CD14-positive monocyte (primary cell): ENCODE data around the gene MLEC. TPM values are rescaled to one million over a fixed set of nuclear protein-coding genes. Genes with fewer than 3 reads are reported as not detected.

ENCODE experiments used
- DNase-seq, 3 donors: peaks; one replicate each; pipeline ENCODE4 v3.0.0-alpha.2; 2011 to 2022
- H2AFZ ChIP-seq: 2 replicates; pipeline ENCODE4 v1.6.0; 2012; ENCODE audit warnings: mild to moderate bottlenecking, low read depth, low read length, inconsistent platforms; ENCODE audit not compliant: insufficient read depth, poor library complexity, severe bottlenecking
- H3K27ac ChIP-seq, 2 donors: 1 replicate in 1 of 2; 2 replicates in 1 of 2; pipeline ENCODE4 v1.5.1; 2012 to 2013; ENCODE audit warnings: low read length in 2 of 2, control low read depth in 1 of 2, inconsistent platforms in 1 of 2, low read depth in 1 of 2, mild to moderate bottlenecking in 1 of 2
- H3K27me3 ChIP-seq, 2 donors: one replicate each; pipeline versions ENCODE4 v1.6.0 to v1.6.1; 2011 to 2013; ENCODE audit warnings: low read length in 2 of 2; ENCODE audit not compliant: control insufficient read depth in 2 of 2, insufficient read depth in 2 of 2
- H3K36me3 ChIP-seq, 2 donors: replicated peaks in 1 of 2; 1 replicate in 1 of 2; 2 replicates in 1 of 2; pipeline versions ENCODE4 v1.5.1 to v1.6.1; 2012 to 2013; ENCODE audit warnings: low read length in 2 of 2, control low read depth in 1 of 2, inconsistent platforms in 1 of 2, mild to moderate bottlenecking in 1 of 2; ENCODE audit not compliant: insufficient read depth in 2 of 2, control insufficient read depth in 1 of 2
- H3K4me1 ChIP-seq, 2 donors: 1 replicate in 1 of 2; 2 replicates in 1 of 2; pipeline versions ENCODE4 v1.5.1 to v1.6.1; 2012 to 2013; ENCODE audit warnings: low read length in 2 of 2, control low read depth in 1 of 2, inconsistent platforms in 1 of 2, mild to moderate bottlenecking in 1 of 2, moderate library complexity in 1 of 2; ENCODE audit not compliant: insufficient read depth in 2 of 2, control insufficient read depth in 1 of 2
- H3K4me2 ChIP-seq: replicated peaks from 2 replicates; pipeline ENCODE3; 2012; ENCODE audit warnings: low read length, moderate library complexity, mild to moderate bottlenecking; ENCODE audit not compliant: poor library complexity, severe bottlenecking; ENCODE audit errors: extremely low read depth
- H3K4me3 ChIP-seq, 3 experiments: fragments of 200-600 bp in 1 of 3; sonication (generic) in 1 of 3; replicated peaks in 1 of 3; 1 replicate in 2 of 3; 2 replicates in 1 of 3; pipeline ENCODE4 v1.5.1; 2011 to 2013; ENCODE audit warnings: low read length in 3 of 3, mild to moderate bottlenecking in 3 of 3, control low read depth in 2 of 3, low read depth in 2 of 3, inconsistent platforms in 1 of 3, moderate library complexity in 1 of 3
- H3K79me2 ChIP-seq: 2 replicates; pipeline ENCODE4 v1.6.0; 2012; ENCODE audit warnings: mild to moderate bottlenecking, control low read depth, inconsistent platforms, low read length, moderate library complexity; ENCODE audit not compliant: insufficient read depth
- H3K9ac ChIP-seq: 2 replicates; pipeline ENCODE4 v1.6.0; 2017; ENCODE audit warnings: low read length, mild to moderate bottlenecking; ENCODE audit not compliant: insufficient read depth, poor library complexity, severe bottlenecking
- H3K9me3 ChIP-seq, 2 donors: replicated peaks in 1 of 2; 1 replicate in 1 of 2; 2 replicates in 1 of 2; pipeline versions ENCODE4 v1.5.1 to v1.6.1; 2012 to 2013; ENCODE audit warnings: low read length in 2 of 2, control low read depth in 1 of 2; ENCODE audit not compliant: control insufficient read depth in 1 of 2, insufficient read depth in 1 of 2
- H4K20me1 ChIP-seq: 2 replicates; pipeline ENCODE4 v1.6.0; 2012; ENCODE audit warnings: mild to moderate bottlenecking, low read length, control low read depth, moderate library complexity; ENCODE audit not compliant: insufficient read depth
- H3K27ac Mint-ChIP-seq, 7 donors: one replicate each; pipeline ENCODE4 v1.8.0; 2020; ENCODE audit warnings: mild to moderate bottlenecking in 7 of 7, mixed read lengths in 7 of 7, moderate library complexity in 6 of 7, inconsistent platforms in 2 of 7
- H3K27me3 Mint-ChIP-seq, 3 donors: one replicate each; pipeline ENCODE4 v1.8.0; 2021 to 2022; ENCODE audit warnings: low read depth in 3 of 3, mild to moderate bottlenecking in 3 of 3, mixed read lengths in 3 of 3, moderate library complexity in 3 of 3, inconsistent platforms in 1 of 3
- H3K36me3 Mint-ChIP-seq, 2 donors: one replicate each; pipeline ENCODE4 v1.8.0; 2020; ENCODE audit warnings: mixed read lengths in 2 of 2, inconsistent platforms in 1 of 2, mild to moderate bottlenecking in 1 of 2
- H3K4me1 Mint-ChIP-seq: one replicate; pipeline ENCODE4 v1.8.0; 2020; ENCODE audit warnings: mild to moderate bottlenecking, mixed read lengths
- H3K4me3 Mint-ChIP-seq, 2 donors: one replicate each; pipeline ENCODE4 v1.8.0; 2020; ENCODE audit warnings: mild to moderate bottlenecking in 2 of 2, mixed read lengths in 2 of 2, moderate library complexity in 1 of 2
- H3K9me3 Mint-ChIP-seq, 7 donors: one replicate each; pipeline ENCODE4 v1.8.0; 2020 to 2022; ENCODE audit warnings: mixed read lengths in 7 of 7, mild to moderate bottlenecking in 6 of 7, moderate library complexity in 6 of 7, inconsistent platforms in 2 of 7
- WGBS: methylation state at CpG from one replicate; pipeline ENCODE4 v1.1.5; 2013; ENCODE audit warnings: missing lambda C conversion rate; ENCODE audit not compliant: insufficient coverage; 5-methylcytosine and 5-hydroxymethylcytosine counted together
- intact Hi-C, 2 donors: fragments of 100-400 bp; cut with micrococcal nuclease; formaldehyde crosslinking; loops; one replicate each; pipeline versions ENCODE4 v1.15.0 to v1.15.1; 2023
- polyA plus RNA-seq, 3 donors: library from polyadenylated mRNA; depleted of rRNA in 1 of 3; unstranded in 2 of 3; stranded (reverse) in 1 of 3; fragments of 300-500 nt in 2 of 3; fragments of >200 nt in 1 of 3; fragmentation: Illumina TruSeq in 2 of 3; gene quantifications; 1 replicate in 2 of 3; 2 replicates in 1 of 3; pipeline ENCODE4 v1.2.3, GENCODE V29; 2012 to 2021
- TF ChIP-seq, protein P1 (sequence below): fragments of 200-600 bp; IDR thresholded peaks from one replicate; pipeline ENCODE4 v1.8.0; 2022; ENCODE audit warnings: antibody characterized with exemption, mild to moderate bottlenecking

Gene MLEC
- polyA plus RNA-seq, 3 donors, result 10.9 to 79.5 (median 65.3) TPM

DNA sequence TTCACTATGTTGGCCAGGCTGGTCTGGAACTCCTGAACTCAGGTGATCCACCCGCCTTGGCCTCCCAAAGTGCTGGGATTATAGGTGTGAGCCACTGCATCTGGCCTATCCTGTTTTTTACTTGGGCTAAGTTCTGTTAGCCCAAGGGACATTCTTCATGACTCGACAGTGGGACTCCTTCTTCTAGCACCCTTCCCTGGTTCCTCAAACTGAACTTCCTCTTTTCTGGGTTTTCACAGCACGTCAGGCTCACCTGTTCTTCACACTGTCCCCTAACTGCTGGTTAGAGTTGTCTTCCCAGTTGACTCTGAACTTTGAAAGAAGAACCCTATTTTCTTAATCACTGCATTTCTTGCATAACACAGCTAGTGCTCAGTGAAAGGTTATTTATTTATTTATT lies 24.1 kb upstream of the MLEC start:
- Mint-ChIP-seq H3K4me3 (no peak overlapping the region), H3K4me1 (peaks cover 12% of the 10 kb centered on the region), H3K27me3 (peaks cover 0 to 7% (median 6%) of the 10 kb centered on the region in 3 donors), H3K27ac (peak overlapping the region in 1 of 7 donors; percentile 37), H3K36me3 (no peaks in the 10 kb centered on the region), H3K9me3 (no peaks in the 10 kb centered on the region)
- H3K4me3 ChIP-seq, result no peak overlapping the region
- no peak overlapping the region for H3K9ac ChIP-seq
- H3K27ac ChIP-seq, result no peak overlapping the region
- no peak overlapping the region for H3K4me2 ChIP-seq
- H3K9me3 ChIP-seq, result no peaks in the 10 kb centered on the region
- no peaks in the 10 kb centered on the region for H4K20me1 ChIP-seq
- no peaks in the 10 kb centered on the region for H3K79me2 ChIP-seq
- no peak overlapping the region for H2AFZ ChIP-seq
- TF ChIP-seq, protein P1, sequence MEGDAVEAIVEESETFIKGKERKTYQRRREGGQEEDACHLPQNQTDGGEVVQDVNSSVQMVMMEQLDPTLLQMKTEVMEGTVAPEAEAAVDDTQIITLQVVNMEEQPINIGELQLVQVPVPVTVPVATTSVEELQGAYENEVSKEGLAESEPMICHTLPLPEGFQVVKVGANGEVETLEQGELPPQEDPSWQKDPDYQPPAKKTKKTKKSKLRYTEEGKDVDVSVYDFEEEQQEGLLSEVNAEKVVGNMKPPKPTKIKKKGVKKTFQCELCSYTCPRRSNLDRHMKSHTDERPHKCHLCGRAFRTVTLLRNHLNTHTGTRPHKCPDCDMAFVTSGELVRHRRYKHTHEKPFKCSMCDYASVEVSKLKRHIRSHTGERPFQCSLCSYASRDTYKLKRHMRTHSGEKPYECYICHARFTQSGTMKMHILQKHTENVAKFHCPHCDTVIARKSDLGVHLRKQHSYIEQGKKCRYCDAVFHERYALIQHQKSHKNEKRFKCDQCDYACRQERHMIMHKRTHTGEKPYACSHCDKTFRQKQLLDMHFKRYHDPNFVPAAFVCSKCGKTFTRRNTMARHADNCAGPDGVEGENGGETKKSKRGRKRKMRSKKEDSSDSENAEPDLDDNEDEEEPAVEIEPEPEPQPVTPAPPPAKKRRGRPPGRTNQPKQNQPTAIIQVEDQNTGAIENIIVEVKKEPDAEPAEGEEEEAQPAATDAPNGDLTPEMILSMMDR, result no peak
- WGBS, result 7% methylated on average over 3 of the region's 3 CpGs
- H3K27me3 ChIP-seq, result no peaks in the 10 kb centered on the region
- H3K4me1 ChIP-seq, result peaks cover 13 to 19% of the 10 kb centered on the region in 2 donors
- intact Hi-C loops, result no loop called here
- H3K36me3 ChIP-seq, result no peaks in the 10 kb centered on the region
- peak; percentile 39 to 75 (median 49) for DNase-seq

DNA sequence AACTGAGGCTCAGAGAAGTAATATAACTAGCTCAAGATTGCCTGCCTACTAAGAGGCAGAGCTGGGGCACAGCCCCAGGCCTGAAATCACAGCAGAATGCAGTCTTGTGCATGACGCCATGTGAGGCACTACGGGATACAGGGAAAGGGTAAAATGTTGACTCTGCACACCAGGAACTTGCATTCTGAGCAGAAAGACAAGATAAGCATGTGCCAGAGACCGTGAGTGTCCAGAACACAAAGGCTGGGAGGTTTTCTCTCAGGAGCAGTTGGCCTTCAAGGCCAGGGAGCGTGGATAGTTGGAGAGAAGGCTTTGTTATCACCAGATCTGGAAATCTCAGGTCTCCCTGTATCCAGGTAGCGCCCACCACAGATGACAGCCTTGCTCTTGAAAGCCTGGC lies 23.2 kb upstream of the MLEC start:
- Mint-ChIP-seq H3K4me3 (no peak overlapping the region), H3K27ac (peak overlapping the region in 1 of 7 donors; percentile 52), H3K36me3 (no peaks in the 10 kb centered on the region), H3K4me1 (peaks cover 12% of the 10 kb centered on the region), H3K9me3 (no peaks in the 10 kb centered on the region), H3K27me3 (peaks cover 0 to 7% (median 6%) of the 10 kb centered on the region in 3 donors)
- no peak overlapping the region for H3K4me2 ChIP-seq
- no peaks in the 10 kb centered on the region for H3K9me3 ChIP-seq
- WGBS, result 94% methylated on average over 4 of the region's 5 CpGs
- TF ChIP-seq, protein P1, result no peak
- intact Hi-C loops, result no loop called here
- H3K27me3 ChIP-seq, result no peaks in the 10 kb centered on the region
- no peak overlapping the region for H3K9ac ChIP-seq
- no peak overlapping the region for H2AFZ ChIP-seq
- peaks cover 13 to 17% of the 10 kb centered on the region in 2 donors for H3K4me1 ChIP-seq
- DNase-seq, result no peak
- no peaks in the 10 kb centered on the region for H3K36me3 ChIP-seq
- H3K79me2 ChIP-seq, result no peaks in the 10 kb centered on the region
- no peaks in the 10 kb centered on the region for H4K20me1 ChIP-seq
- H3K4me3 ChIP-seq, result no peak overlapping the region
- H3K27ac ChIP-seq, result no peak overlapping the region
